ENCODE data around the gene ASCL1.

Gene ASCL1

DNA sequence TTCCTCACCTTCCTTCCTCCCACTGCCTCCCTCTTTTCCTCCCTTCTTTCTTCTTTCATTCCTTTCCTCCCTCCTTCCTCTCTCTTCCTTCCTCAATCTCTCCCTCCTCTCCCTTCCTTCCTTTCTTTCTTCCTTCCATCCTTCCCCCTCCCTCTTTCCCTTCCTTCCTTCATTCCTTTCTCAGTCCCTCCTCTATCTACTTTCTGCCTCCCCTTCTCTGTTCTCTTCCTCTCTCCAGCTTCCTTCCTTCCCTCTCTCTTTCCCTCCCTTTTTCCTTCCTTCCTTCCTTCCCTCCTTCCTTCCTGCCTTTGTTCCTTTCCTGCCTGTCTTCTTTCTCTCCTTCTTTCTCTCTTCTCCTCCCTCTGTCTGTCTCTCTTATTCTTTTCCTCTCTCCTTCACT, 16.1 kb downstream of the ASCL1 start:
- in situ Hi-C loops (cut with HindIII; ENCODE audit: low sequenced_read_pairs): no loop called here

GRCh38 chr12:102976609-102977280, 19.3 kb downstream of the ASCL1 start:
- in situ Hi-C loops (cut with HindIII; ENCODE audit: low sequenced_read_pairs): no loop called here

DNA sequence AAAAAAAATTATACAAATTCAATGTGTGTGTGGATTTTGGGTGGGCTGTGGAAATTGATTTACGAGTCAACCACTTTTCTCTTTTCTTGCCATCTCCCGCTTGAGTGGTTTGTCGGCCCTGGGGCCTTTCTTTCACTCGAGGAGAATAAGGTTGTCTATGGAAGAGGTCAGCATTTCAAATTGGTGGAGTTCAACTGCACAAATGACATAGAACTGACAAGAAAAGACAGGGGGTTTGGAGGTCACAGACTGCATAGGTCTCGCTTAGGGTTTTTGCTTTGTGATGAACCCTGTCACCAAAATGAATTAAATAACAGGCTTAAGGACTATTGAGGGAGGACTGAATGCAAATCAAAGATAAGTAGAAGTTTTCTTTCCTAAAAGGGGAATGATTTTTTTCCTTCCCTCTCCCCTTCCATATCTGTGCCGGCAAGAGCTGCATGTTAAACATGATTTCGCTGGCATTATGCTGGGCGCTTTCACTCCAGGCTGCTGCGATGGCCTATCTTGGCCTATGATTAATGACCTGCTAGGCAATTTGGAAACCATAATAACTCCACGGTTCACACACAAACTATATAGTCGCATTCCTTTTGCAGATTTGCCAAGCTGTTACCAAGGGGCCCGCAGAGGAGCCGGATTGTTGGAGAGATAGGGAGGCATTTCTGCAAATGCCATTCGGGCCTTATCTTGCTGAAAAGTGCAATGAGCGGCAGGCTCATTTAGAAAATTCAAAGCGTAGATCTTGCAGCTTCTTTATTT, 20.7 kb downstream of the ASCL1 start:
- in situ Hi-C loops (cut with HindIII; ENCODE audit: low sequenced_read_pairs): no loop called here

GRCh38 chr12:102980350-102980749, 22.9 kb downstream of the ASCL1 start:
- in situ Hi-C loops (cut with HindIII; ENCODE audit: low sequenced_read_pairs): no loop called here

- in situ Hi-C loops (cut with HindIII; ENCODE audit: low sequenced_read_pairs): no loop called here
These were observed 32.9 kb downstream of the ASCL1 start for GRCh38 chr12:102990419-102990818.

DNA sequence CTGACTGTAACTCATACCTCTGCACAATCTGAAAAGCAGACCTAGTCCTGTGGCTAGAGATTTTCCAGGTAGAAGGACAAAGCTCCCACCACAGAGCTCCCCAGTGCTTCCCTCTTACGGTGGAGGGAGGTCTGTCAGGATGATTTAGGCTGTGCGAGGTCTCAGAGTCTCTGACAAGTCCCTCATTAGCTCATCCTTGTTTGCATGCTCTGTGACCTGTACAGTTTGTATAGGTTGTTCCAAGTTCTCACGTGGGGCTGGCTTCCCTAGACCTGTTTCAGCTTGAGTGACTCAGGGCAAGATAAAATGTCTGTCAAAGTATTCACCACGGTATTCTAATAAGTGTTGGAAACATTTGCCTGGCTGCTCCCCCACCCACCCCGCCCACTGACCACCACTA, 34.8 kb downstream of the ASCL1 start:
- in situ Hi-C loops (cut with HindIII; ENCODE audit: low sequenced_read_pairs): no loop called here

GRCh38 chr12:102992720-102993119, 35.2 kb downstream of the ASCL1 start:
- in situ Hi-C loops (cut with HindIII; ENCODE audit: low sequenced_read_pairs): no loop called here

GRCh38 chr12:102993537-102993936, 36.1 kb downstream of the ASCL1 start:
- in situ Hi-C loops (cut with HindIII; ENCODE audit: low sequenced_read_pairs): no loop called here

DNA sequence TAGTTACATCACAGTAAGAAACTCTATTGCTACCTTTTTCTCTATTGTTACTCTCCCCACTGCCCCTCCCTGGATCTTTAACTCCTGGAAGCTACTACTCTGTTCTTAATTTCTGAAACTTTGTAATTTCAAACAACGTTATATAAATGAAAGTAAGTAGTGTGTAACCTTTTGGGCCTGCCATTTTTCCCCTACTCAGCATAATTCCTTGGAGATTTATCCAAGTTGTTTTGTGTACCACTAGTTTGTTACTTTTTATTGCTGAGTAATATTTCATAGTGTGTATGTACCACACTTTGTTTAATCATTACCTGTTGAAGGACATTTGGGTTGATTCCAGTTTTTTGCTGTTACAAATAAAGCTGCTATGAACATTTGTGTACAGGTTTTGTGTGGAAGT, 37.9 kb downstream of the ASCL1 start:
- in situ Hi-C loops (cut with HindIII; ENCODE audit: low sequenced_read_pairs): no loop called here

Data from DLD1 (cell line).